ENCODE results near the gene CHGA.

CHGA gene

GRCh38 chr14:92933481-92933880, 10.5 kb downstream of the CHGA start:
- TF ChIP-seq MYC (IDR thresholded peaks at IDR 0.05; ENCODE audit: low read depth, low read length), result no peak
- TF ChIP-seq CTCF (IDR thresholded peaks at IDR 0.05; ENCODE audit: low read depth, low read length), result no peak
- no peak for TF ChIP-seq MAX (IDR thresholded peaks at IDR 0.05; ENCODE audit: low read depth, low read length)
- no peak for TF ChIP-seq POLR2A (IDR thresholded peaks at IDR 0.05; ENCODE audit: extremely low read depth, insufficient read length)
- DNase-seq (ENCODE audit: low read depth), result no peak
- H3K4me3 ChIP-seq (ENCODE audit: low read depth, low read length), result no peak overlapping the region

GRCh38 chr14:92934196-92935085, 11.5 kb downstream of the CHGA start:
- H3K4me3 ChIP-seq (ENCODE audit: low read depth, low read length), result no peak overlapping the region
- no peak for DNase-seq (ENCODE audit: low read depth)
- TF ChIP-seq MAX (IDR thresholded peaks at IDR 0.05; ENCODE audit: low read depth, low read length), result no peak
- no peak for TF ChIP-seq MYC (IDR thresholded peaks at IDR 0.05; ENCODE audit: low read depth, low read length)
- no peak for TF ChIP-seq POLR2A (IDR thresholded peaks at IDR 0.05; ENCODE audit: extremely low read depth, insufficient read length)

- DNase-seq (ENCODE audit: low read depth), result no peak
- TF ChIP-seq MYC (IDR thresholded peaks at IDR 0.05; ENCODE audit: low read depth, low read length) (no peak), CTCF (IDR thresholded peaks at IDR 0.05; ENCODE audit: low read depth, low read length) (no peak), POLR2A (IDR thresholded peaks at IDR 0.05; ENCODE audit: extremely low read depth, insufficient read length) (no peak), MAX (IDR thresholded peaks at IDR 0.05; ENCODE audit: low read depth, low read length) (no peak)
- H3K4me3 ChIP-seq (ENCODE audit: low read depth, low read length), result no peak overlapping the region
Measured at GRCh38 chr14:92935446-92935845, 12.5 kb downstream of the CHGA start.

GRCh38 chr14:92936085-92936484, 13.1 kb downstream of the CHGA start:
- H3K4me3 ChIP-seq (ENCODE audit: low read depth, low read length), result no peak overlapping the region
- DNase-seq (ENCODE audit: low read depth), result no peak
- TF ChIP-seq MAX (IDR thresholded peaks at IDR 0.05; ENCODE audit: low read depth, low read length) (no peak), CTCF (IDR thresholded peaks at IDR 0.05; ENCODE audit: low read depth, low read length) (no peak), POLR2A (IDR thresholded peaks at IDR 0.05; ENCODE audit: extremely low read depth, insufficient read length) (no peak), MYC (IDR thresholded peaks at IDR 0.05; ENCODE audit: low read depth, low read length) (no peak)

- H3K4me3 ChIP-seq (ENCODE audit: low read depth, low read length), result no peak overlapping the region
- no peak for TF ChIP-seq CTCF (IDR thresholded peaks at IDR 0.05; ENCODE audit: low read depth, low read length)
- no peak for TF ChIP-seq MAX (IDR thresholded peaks at IDR 0.05; ENCODE audit: low read depth, low read length)
- TF ChIP-seq POLR2A (IDR thresholded peaks at IDR 0.05; ENCODE audit: extremely low read depth, insufficient read length), result no peak
- no peak for TF ChIP-seq MYC (IDR thresholded peaks at IDR 0.05; ENCODE audit: low read depth, low read length)
- DNase-seq (ENCODE audit: low read depth), result no peak
Measured at GRCh38 chr14:92937051-92937937, 14.3 kb downstream of the CHGA start.
